Prostate gland (tissue), 2 donors: ENCODE data around the gene LIN28A. TPM values are rescaled to one million over a fixed set of nuclear protein-coding genes. Genes with fewer than 3 reads are reported as not detected.

Source experiments
- DNase-seq: peaks from one replicate; pipeline ENCODE4 v3.0.0-alpha.2; 2019; ENCODE audit warnings: low spot score
- H3K27ac ChIP-seq, 2 donors: fragments of 200-600 bp; sonication (generic); 2 replicates each; pipeline ENCODE4 v1.5.1; 2017 to 2019
- H3K27me3 ChIP-seq: fragments of 200-600 bp; sonication (generic); replicated peaks from 2 replicates; pipeline ENCODE4 v1.5.1; 2019; ENCODE audit not compliant: insufficient read depth
- H3K36me3 ChIP-seq, 2 donors: fragments of 200-600 bp; sonication (generic); 1 replicate in 1 of 2; 2 replicates in 1 of 2; pipeline versions ENCODE4 v1.5.1 to v1.8.1; 2017 to 2019
- H3K4me1 ChIP-seq: fragments of 200-600 bp; sonication (generic); replicated peaks from 2 replicates; pipeline ENCODE4 v1.5.1; 2019
- H3K4me3 ChIP-seq, 2 donors: fragments of 200-600 bp; sonication (generic); 2 replicates each; pipeline ENCODE4 v1.5.1; 2017 to 2019
- H3K9me3 ChIP-seq: fragments of 200-600 bp; sonication (generic); 2 replicates; pipeline ENCODE4 v1.5.1; 2017
- POLR2A ChIP-seq: fragments of 450-650 bp; IDR thresholded peaks from one replicate; pipeline ENCODE4 v1.6.1; 2016; ENCODE audit warnings: antibody characterized with exemption, mild to moderate bottlenecking
- POLR2AphosphoS5 ChIP-seq: sonication (generic); formaldehyde crosslinking; IDR thresholded peaks from one replicate; pipeline ENCODE4 v1.6.1; 2017; ENCODE audit warnings: antibody characterized with exemption
- WGBS: methylation state at CpG from one replicate; pipeline ENCODE4 v1.1.5; 2018; 5-methylcytosine and 5-hydroxymethylcytosine counted together
- intact Hi-C: fragments of 100-400 bp; cut with DNase I; formaldehyde crosslinking; loops from one replicate; pipeline ENCODE4 v1.14.2; 2022
- total RNA-seq, 2 donors: library from RNA; depleted of rRNA; stranded (reverse); fragments of >200 nt; gene quantifications; one replicate each; pipeline ENCODE4 v1.1.0, GENCODE V29; 2016
- TF ChIP-seq, protein P1 (sequence below), 4 experiments: fragments of 200-600 bp in 2 of 4; fragments of 450-650 bp in 2 of 4; sonication (generic) in 2 of 4; IDR thresholded peaks; 1 replicate in 3 of 4; 2 replicates in 1 of 4; pipeline ENCODE4 v1.5.1; 2016 to 2019; ENCODE audit warnings: antibody characterized with exemption in 4 of 4, mild to moderate bottlenecking in 2 of 4, moderate library complexity in 2 of 4

Gene LIN28A, protein sequence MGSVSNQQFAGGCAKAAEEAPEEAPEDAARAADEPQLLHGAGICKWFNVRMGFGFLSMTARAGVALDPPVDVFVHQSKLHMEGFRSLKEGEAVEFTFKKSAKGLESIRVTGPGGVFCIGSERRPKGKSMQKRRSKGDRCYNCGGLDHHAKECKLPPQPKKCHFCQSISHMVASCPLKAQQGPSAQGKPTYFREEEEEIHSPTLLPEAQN
- total RNA-seq = under 1 TPM in 1 of 2 donors, not detected in 1; 0.17 TPM

DNA sequence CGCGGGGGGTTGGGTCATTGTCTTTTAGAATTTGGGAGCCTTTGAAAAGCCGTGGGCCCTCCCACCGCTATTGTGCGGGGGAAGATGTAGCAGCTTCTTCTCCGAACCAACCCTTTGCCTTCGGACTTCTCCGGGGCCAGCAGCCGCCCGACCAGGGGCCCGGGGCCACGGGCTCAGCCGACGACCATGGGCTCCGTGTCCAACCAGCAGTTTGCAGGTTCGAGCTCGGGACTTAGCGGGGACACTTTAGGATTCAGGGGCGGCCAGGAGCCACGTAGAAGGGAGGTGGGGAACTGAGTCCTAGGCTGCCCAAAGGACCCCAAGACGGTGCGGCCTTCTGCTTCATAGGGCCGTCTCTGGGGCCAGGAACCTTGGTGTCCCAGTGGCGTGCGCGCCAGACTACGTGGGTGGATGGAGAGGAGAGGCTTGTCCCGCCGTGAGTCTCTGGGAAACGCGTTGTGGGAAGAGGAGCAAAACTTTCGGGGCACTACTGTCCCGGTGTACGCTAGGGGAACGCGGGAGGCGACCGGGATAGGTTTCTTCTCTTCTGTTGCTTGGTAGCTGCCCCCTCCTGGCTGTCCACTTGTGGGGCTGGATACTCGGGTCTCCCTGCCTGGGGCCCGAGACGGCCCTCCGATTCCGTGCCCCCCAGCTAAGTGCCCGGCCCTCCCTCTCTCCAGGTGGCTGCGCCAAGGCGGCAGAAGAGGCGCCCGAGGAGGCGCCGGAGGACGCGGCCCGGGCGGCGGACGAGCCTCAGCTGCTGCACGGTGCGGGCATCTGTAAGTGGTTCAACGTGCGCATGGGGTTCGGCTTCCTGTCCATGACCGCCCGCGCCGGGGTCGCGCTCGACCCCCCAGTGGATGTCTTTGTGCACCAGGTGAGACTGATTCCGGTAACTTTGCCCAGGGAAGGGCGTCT lies at the start of gene LIN28A:
Gene LIN28A, plus strand, starts transcription at position 112 of the 918 bp plus-strand sequence. Its CDS starts 75 bp downstream, at position 187.
- DNase-seq = no peak
- TF ChIP-seq POLR2AphosphoS5 (no peak), POLR2A (no peak)
- TF ChIP-seq, protein P1, sequence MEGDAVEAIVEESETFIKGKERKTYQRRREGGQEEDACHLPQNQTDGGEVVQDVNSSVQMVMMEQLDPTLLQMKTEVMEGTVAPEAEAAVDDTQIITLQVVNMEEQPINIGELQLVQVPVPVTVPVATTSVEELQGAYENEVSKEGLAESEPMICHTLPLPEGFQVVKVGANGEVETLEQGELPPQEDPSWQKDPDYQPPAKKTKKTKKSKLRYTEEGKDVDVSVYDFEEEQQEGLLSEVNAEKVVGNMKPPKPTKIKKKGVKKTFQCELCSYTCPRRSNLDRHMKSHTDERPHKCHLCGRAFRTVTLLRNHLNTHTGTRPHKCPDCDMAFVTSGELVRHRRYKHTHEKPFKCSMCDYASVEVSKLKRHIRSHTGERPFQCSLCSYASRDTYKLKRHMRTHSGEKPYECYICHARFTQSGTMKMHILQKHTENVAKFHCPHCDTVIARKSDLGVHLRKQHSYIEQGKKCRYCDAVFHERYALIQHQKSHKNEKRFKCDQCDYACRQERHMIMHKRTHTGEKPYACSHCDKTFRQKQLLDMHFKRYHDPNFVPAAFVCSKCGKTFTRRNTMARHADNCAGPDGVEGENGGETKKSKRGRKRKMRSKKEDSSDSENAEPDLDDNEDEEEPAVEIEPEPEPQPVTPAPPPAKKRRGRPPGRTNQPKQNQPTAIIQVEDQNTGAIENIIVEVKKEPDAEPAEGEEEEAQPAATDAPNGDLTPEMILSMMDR (IDR thresholded peaks at IDR 0.05) = no peak
- no peaks in the 10 kb centered on the region for H3K4me1 ChIP-seq
- intact Hi-C loops = no loop called here
- H3K36me3 ChIP-seq = no peaks in the 10 kb centered on the region
- H3K9me3 ChIP-seq = no peaks in the 10 kb centered on the region
- H3K27me3 ChIP-seq = peaks cover 34% of the 10 kb centered on the region
- no peak within 1 kb of the TSS for H3K4me3 ChIP-seq
- H3K27ac ChIP-seq = no peak within 1 kb of the TSS
- 2% methylated on average over 62 of the region's 70 CpGs for WGBS

DNA sequence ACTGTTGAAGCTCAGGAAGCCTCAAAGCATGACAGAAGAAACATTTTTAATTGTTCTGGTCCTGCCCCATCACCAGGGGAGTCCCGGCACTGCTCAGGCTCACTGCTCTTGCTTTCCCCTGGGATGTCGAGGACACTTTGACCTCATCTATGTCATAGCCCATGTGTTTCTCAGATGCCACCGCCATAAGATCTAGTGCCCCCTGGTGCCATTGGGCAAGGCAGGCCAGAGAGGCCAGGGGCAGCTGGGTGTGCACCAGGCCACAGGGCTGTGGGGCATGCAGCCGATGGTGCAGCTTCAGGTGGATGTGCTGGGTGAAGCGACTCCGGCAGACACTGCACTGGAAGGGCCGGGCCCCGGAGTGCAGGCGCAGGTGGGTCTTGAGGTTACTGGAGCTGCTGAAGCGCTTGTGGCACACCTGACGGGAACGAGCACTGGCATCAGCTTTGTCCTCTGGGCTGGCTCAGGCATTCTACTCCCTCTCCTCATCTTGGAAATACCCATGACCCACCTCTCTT lies 49.0 kb upstream of the LIN28A start:
- no peak overlapping the region for H3K4me3 ChIP-seq
- no peak overlapping the region for H3K27ac ChIP-seq
- no peaks in the 10 kb centered on the region for H3K36me3 ChIP-seq
- 86% methylated on average over 12 of the region's 12 CpGs for WGBS
- TF ChIP-seq, protein P1 (IDR thresholded peaks at IDR 0.05) = no peak
- no peak for TF ChIP-seq POLR2A
- no peak for TF ChIP-seq POLR2AphosphoS5
- H3K27me3 ChIP-seq = peaks cover 15% of the 10 kb centered on the region
- no peaks in the 10 kb centered on the region for H3K9me3 ChIP-seq
- DNase-seq = no peak
- no peaks in the 10 kb centered on the region for H3K4me1 ChIP-seq
- intact Hi-C loops = no loop called here

DNA sequence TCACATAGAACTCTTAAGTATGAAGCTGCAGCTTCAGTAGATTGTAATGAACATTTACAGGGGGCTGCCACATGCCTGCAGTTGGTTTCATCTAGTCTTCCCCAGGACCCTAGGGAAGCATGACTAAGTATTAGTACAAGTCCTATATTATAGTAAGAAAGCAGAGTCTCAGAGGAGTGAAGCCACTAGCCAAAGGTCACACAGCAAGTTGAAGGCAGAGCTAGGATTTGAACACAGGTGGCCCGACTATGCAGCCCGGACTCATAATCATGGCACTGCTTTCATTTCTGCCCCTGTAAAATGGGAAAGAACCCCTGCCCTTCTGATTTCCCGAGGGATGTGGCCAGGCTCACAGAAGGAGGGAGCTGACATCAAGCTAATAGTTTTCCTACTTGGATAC lies 48.3 kb upstream of the LIN28A start:
- no peaks in the 10 kb centered on the region for H3K9me3 ChIP-seq
- H3K27ac ChIP-seq = no peak overlapping the region
- TF ChIP-seq, protein P1 (IDR thresholded peaks at IDR 0.05) = no peak
- TF ChIP-seq POLR2A = no peak
- TF ChIP-seq POLR2AphosphoS5 = no peak
- peaks cover 15% of the 10 kb centered on the region for H3K27me3 ChIP-seq
- no peak for DNase-seq
- no peaks in the 10 kb centered on the region for H3K4me1 ChIP-seq
- H3K36me3 ChIP-seq = no peaks in the 10 kb centered on the region
- 92% methylated on average over 3 of the region's 3 CpGs for WGBS
- H3K4me3 ChIP-seq = no peak overlapping the region
- intact Hi-C loops = no loop called here

DNA sequence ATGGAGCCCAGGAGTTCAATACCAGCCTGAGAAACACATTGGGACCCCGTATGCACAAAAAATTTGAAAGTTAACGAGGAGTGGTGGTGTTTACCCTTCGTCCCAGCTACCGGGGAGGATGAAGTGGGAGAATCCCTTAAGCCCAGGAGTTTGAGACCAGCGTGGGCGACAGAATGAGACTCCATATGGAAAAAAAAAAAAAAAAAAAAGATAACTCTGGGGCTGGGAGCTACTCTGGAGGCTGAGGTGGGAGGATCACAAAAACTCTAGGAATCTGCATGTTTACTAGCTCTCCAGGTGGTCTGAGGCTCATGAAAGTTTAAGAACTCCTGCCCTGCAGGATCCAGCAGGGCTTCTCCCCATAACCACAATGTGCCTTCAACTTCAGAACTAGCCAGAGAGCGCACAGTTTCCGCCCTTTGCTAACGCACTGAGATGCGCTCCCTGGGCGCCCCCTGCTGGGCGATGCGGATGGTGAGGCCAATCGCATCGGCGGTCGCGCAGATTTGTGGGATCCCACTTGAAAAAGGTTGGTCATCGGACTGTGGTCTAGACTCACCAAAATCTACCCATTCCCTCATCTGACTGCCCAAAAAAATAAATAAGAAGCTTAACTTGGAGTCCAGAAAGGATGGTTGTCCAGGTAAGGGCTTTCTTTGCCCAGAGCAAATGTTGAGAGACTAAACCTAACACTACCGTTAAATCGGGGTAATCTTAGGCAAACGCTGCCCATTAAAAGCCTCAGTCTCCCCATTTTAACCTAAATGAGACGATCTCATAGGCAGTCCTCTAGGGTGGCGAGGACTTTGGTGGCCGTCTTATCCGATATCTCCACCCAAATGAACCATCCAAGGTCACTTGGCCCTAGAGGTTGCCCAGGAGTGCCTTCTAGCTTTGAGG lies 46.8 kb upstream of the LIN28A start:
- no peaks in the 10 kb centered on the region for H3K9me3 ChIP-seq
- intact Hi-C loops = no loop called here
- H3K27me3 ChIP-seq = peaks cover 15% of the 10 kb centered on the region
- WGBS = 31% methylated on average over 26 of the region's 26 CpGs
- H3K4me1 ChIP-seq = no peaks in the 10 kb centered on the region
- H3K4me3 ChIP-seq = no peak overlapping the region
- no peaks in the 10 kb centered on the region for H3K36me3 ChIP-seq
- no peak overlapping the region for H3K27ac ChIP-seq
- TF ChIP-seq POLR2AphosphoS5 (peak; percentile 38), POLR2A (no peak)
- TF ChIP-seq, protein P1 (IDR thresholded peaks at IDR 0.05) = peak; percentile 42 to 93 (median 77)
- peak; percentile 66 for DNase-seq
